GM23248 (cell line): ENCODE data around the gene KMT2B. TPM values are rescaled to one million over a fixed set of nuclear protein-coding genes. Genes with fewer than 3 reads are reported as not detected.

Source experiments
- DNase-seq: peaks from one replicate; pipeline ENCODE4 v3.0.0-alpha.2; 2015
- H2AFZ ChIP-seq: fragments of 200-600 bp; sonication (generic); 2 replicates; pipeline ENCODE4 v1.6.1; 2016; ENCODE audit warnings: antibody characterized with exemption
- H3F3A ChIP-seq: fragments of 200-600 bp; sonication (generic); 2 replicates; pipeline ENCODE4 v1.6.1; 2016; ENCODE audit warnings: mild to moderate bottlenecking, antibody characterized with exemption, mixed run types; ENCODE audit not compliant: insufficient read depth
- H3K27ac ChIP-seq: fragments of 200-600 bp; sonication (generic); 2 replicates; pipeline ENCODE4 v1.5.1; 2016; ENCODE audit warnings: mild to moderate bottlenecking
- H3K27me3 ChIP-seq: fragments of 200-600 bp; sonication (generic); replicated peaks from 2 replicates; pipeline ENCODE4 v1.6.1; 2016; ENCODE audit warnings: mild to moderate bottlenecking; ENCODE audit not compliant: insufficient read depth
- H3K36me3 ChIP-seq: fragments of 200-600 bp; sonication (generic); 2 replicates; pipeline ENCODE4 v1.6.1; 2016; ENCODE audit warnings: low read depth, mild to moderate bottlenecking
- H3K4me1 ChIP-seq: fragments of 200-600 bp; sonication (generic); 2 replicates; pipeline ENCODE4 v1.6.1; 2016; ENCODE audit warnings: mild to moderate bottlenecking; ENCODE audit not compliant: insufficient read depth
- H3K4me2 ChIP-seq: fragments of 200-600 bp; sonication (generic); one replicate; pipeline ENCODE4 v1.6.1; 2016; ENCODE audit warnings: mild to moderate bottlenecking; ENCODE audit not compliant: unreplicated experiment
- H3K4me3 ChIP-seq: fragments of 200-600 bp; sonication (generic); 2 replicates; pipeline ENCODE4 v1.5.1; 2016; ENCODE audit warnings: mild to moderate bottlenecking
- H3K79me2 ChIP-seq: fragments of 200-600 bp; sonication (generic); 2 replicates; pipeline ENCODE4 v1.6.1; 2016; ENCODE audit warnings: mild to moderate bottlenecking; ENCODE audit not compliant: insufficient read depth
- H3K9ac ChIP-seq: fragments of 200-600 bp; sonication (generic); 2 replicates; pipeline ENCODE4 v1.6.1; 2016; ENCODE audit warnings: mild to moderate bottlenecking
- H3K9me2 ChIP-seq: fragments of 200-600 bp; sonication (generic); 2 replicates; pipeline ENCODE4 v1.6.1; 2016; ENCODE audit warnings: mixed run types, mild to moderate bottlenecking, moderate library complexity; ENCODE audit not compliant: insufficient read depth
- H3K9me3 ChIP-seq: fragments of 200-600 bp; sonication (generic); one replicate; pipeline ENCODE4 v1.6.1; 2017; ENCODE audit warnings: low read depth
- H4K20me1 ChIP-seq: fragments of 200-600 bp; sonication (generic); 2 replicates; pipeline ENCODE4 v1.6.0; 2016; ENCODE audit not compliant: insufficient read depth
- EZH2 ChIP-seq: fragments of 200-600 bp; sonication (generic); IDR thresholded peaks from 2 replicates; pipeline ENCODE4 v1.6.1; 2018; ENCODE audit warnings: antibody characterized with exemption, mild to moderate bottlenecking; ENCODE audit not compliant: insufficient read depth, poor library complexity, severe bottlenecking
- EZH2phosphoT487 ChIP-seq: fragments of 200-600 bp; sonication (generic); IDR thresholded peaks from 2 replicates; pipeline ENCODE4 v1.6.1; 2018; ENCODE audit warnings: antibody characterized with exemption, moderate library complexity, mild to moderate bottlenecking, low read depth; ENCODE audit not compliant: insufficient read depth
- WGBS, 2 experiments: methylation state at CpG; one replicate each; pipeline ENCODE4 v1.1.6; 2015 to 2017; ENCODE audit warnings: low lambda C conversion rate in 2 of 2, low coverage in 1 of 2; ENCODE audit errors: missing lambda C conversion rate in 2 of 2; 5-methylcytosine and 5-hydroxymethylcytosine counted together
- in situ Hi-C: fragments of 300-500 bp; cut with MboI; formaldehyde crosslinking; loops from 2 replicates; pipeline ENCODE4 v1.15.0; 2020
- polyA plus RNA-seq: library from polyadenylated mRNA; unstranded; fragments of >200 nt; fragmentation: Nextera tagmentation; extraction: Ambion mirVana; gene quantifications from 2 replicates; pipeline ENCODE4 v1.2.1, GENCODE V29; 2016
- total RNA-seq: library from RNA; depleted of rRNA; stranded (reverse); fragments of >200 nt; shearing (Covaris generic); gene quantifications from 2 replicates; pipeline ENCODE4 v1.2.3, GENCODE V29; 2014

Gene KMT2B
- total and polyA plus RNA-seq, 2 experiments from 2014 or later, result 4.1 to 7.5 TPM

DNA sequence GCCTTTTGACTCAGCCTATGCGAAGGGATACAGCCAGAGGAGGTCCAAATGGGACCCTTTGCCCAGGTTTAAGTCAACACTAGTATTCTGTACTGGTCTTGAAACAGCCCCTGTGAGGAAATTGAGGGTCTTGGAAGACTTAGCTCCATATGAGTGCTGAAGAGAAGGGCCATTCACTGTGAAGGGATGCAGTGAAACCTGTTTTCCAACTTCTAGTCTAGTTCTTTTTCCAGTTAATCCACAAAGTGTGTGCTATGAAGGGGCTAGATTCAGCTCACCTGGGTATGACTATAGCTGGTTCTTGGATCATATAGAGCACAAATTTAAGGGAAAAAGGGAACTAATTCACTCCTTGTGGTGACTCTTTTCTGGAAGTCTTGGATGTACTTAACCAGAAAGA, 9.4 kb upstream of the KMT2B start:
- no peaks in the 10 kb centered on the region for H3F3A ChIP-seq
- H3K9me2 ChIP-seq, result no peaks in the 10 kb centered on the region
- no peaks in the 10 kb centered on the region for H3K36me3 ChIP-seq
- no peaks in the 10 kb centered on the region for H4K20me1 ChIP-seq
- H3K4me1 ChIP-seq, result no peaks in the 10 kb centered on the region
- H3K79me2 ChIP-seq, result no peaks in the 10 kb centered on the region
- TF ChIP-seq EZH2 (no peak), EZH2phosphoT487 (no peak)
- H3K9ac ChIP-seq, result no peak overlapping the region
- no peak overlapping the region for H3K27ac ChIP-seq
- H3K27me3 ChIP-seq, result no peaks in the 10 kb centered on the region; the same call in 1 of the 2 replicates
- no peak overlapping the region for H2AFZ ChIP-seq
- whole genome bisulfite sequencing, 2 experiments, result 50 to 64% methylated on average over 1 of the region's 1 CpG
- H3K9me3 ChIP-seq, result no peaks in the 10 kb centered on the region
- DNase-seq, result no peak
- no peak overlapping the region for H3K4me2 ChIP-seq
- H3K4me3 ChIP-seq, result no peak overlapping the region
- in situ Hi-C loops, result no loop called here

DNA sequence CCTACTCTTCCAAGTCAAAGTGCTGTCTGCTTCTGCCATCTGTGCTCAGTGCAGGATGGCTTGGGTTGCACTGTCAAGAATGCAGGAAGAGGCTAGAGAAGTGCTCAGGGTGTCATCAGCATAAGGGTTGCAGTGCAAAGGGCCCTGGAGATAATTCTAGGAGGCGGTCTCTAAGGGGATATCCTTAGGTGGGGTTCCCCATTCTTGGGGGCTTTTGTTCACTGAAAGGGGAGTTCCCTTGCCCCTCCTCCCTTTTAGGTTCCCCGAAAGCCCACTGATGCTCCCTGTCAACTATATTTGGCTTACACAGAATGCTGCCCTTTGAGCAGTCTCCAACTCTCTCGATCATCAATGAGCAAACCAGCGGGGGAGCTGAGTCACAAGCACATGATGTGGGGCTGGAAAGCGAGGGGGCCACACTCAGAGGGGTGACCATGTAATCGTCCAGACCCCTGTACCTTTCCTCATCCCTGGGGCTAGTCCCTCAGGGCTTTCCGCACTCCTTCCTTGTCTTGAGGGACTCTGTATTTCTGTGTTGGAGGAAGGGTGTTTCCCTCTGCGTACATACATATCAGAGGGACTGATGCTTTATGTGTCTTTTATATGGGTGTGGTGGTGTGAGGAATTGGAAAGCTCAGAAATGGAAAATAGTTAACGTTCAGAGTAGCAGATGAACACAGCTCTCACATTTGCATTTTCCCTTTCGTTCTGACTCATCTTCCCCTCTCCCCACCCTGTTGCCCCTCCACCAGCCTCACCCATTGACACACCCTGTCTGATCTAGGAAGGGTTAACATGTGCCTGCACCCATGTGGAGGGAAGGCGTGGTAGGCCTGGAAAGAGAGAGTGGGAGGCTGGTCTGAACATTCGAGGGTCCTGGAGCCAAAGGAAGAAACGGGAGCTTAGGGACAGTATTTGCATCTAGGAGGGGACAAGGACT, 6.7 kb upstream of the KMT2B start:
- H3K9ac ChIP-seq, result no peak overlapping the region
- no peaks in the 10 kb centered on the region for H3K4me1 ChIP-seq
- H3F3A ChIP-seq, result no peaks in the 10 kb centered on the region
- H3K79me2 ChIP-seq, result 0 out of 2 replicates have a peak, but pooled peaks cover 9% of the 10 kb centered on the region
- H3K9me2 ChIP-seq, result no peaks in the 10 kb centered on the region
- no peaks in the 10 kb centered on the region for H3K36me3 ChIP-seq
- H3K27ac ChIP-seq, result no peak overlapping the region
- in situ Hi-C loops, result no loop called here
- no peak overlapping the region for H2AFZ ChIP-seq
- no peaks in the 10 kb centered on the region for H3K9me3 ChIP-seq
- no peak overlapping the region for H3K4me3 ChIP-seq
- TF ChIP-seq EZH2 (no peak), EZH2phosphoT487 (no peak)
- no peak overlapping the region for H3K4me2 ChIP-seq
- no peaks in the 10 kb centered on the region for H4K20me1 ChIP-seq
- no peaks in the 10 kb centered on the region; the same call in 1 of the 2 replicates for H3K27me3 ChIP-seq
- peak; percentile 16 for DNase-seq
- WGBS, 2 experiments, result 42% methylated on average over 13 of the region's 13 CpGs

DNA sequence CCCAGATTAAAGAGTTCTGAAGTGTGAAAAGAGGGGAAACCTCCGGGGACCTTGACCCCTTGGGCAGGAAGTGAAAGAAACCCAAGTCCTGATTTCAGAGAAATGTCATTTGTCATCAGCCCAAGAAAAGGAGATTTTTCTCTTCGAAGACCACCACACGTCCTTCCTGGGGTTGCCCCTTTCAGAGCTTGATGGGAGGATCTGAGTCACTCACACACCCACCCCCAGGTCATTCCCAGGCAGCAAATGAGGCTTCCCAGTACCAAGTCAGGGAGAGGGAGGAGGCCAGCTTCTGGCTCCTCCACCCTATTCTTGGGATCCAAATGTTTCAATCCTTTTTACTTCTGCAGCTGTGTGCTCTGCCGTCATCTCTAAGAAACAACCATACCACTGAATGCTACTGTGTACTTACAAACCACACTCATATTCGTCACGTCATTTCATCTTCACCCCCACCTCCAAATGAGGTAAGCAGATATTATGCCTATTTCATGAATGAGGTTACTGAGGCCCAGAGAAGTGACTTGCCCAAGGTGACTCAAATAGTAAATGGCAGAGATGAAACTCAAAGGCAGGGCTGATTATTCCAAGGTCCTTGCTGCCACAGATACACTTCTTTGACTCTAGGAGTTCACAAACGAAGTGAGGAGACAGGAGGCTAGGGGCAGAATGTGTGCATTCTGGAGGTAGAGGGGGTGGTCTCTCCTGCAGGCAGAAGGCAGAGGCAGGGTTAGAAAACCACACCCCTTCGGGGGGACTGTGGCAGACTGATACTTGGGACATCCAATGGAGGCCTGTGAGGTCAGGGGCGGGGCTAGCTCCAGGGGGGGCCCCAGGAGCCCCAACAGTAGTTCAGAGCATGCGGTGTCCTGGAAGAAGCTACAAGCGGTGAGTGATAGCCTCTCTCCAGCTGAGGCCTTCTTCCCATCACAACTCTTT, 5.0 kb upstream of the KMT2B start:
- H3K4me3 ChIP-seq, result no peak overlapping the region
- H4K20me1 ChIP-seq, result no peaks in the 10 kb centered on the region
- 0 out of 2 replicates have a peak, but pooled peaks cover 9% of the 10 kb centered on the region for H3K79me2 ChIP-seq
- H3K27ac ChIP-seq, result no peak overlapping the region
- no peak for DNase-seq
- WGBS, 2 experiments, result 66 to 69% methylated on average over 11 of the region's 11 CpGs
- H3K36me3 ChIP-seq, result no peaks in the 10 kb centered on the region
- TF ChIP-seq EZH2, result no peak
- TF ChIP-seq EZH2phosphoT487, result no peak
- no peaks in the 10 kb centered on the region for H3K9me2 ChIP-seq
- H3K9me3 ChIP-seq, result no peaks in the 10 kb centered on the region
- no peak overlapping the region for H3K4me2 ChIP-seq
- no peak overlapping the region for H2AFZ ChIP-seq
- H3K9ac ChIP-seq, result no peak overlapping the region
- in situ Hi-C loops, result no loop called here
- no peaks in the 10 kb centered on the region; the same call in 1 of the 2 replicates for H3F3A ChIP-seq
- H3K4me1 ChIP-seq, result no peaks in the 10 kb centered on the region
- H3K27me3 ChIP-seq, result no peaks in the 10 kb centered on the region; the same call in 1 of the 2 replicates

- Histone ChIP-seq H3F3A (no peaks in the 10 kb centered on the region; the same call in 1 of the 2 replicates), H3K27me3 (no peaks in the 10 kb centered on the region; the same call in 1 of the 2 replicates), H3K9me3 (no peaks in the 10 kb centered on the region), H3K9ac (no peak overlapping the region), H4K20me1 (no peaks in the 10 kb centered on the region), H3K27ac (no peak overlapping the region), H3K4me3 (no peak overlapping the region), H3K79me2 (peaks cover 12% of the 10 kb centered on the region), H3K9me2 (no peaks in the 10 kb centered on the region), H2AFZ (no peak overlapping the region), H3K4me2 (no peak overlapping the region), H3K4me1 (no peaks in the 10 kb centered on the region), H3K36me3 (no peaks in the 10 kb centered on the region)
- in situ Hi-C loops, result no loop called here
- DNase-seq, result no peak
- 39 to 41% methylated on average over 2 of the region's 2 CpGs for WGBS, 2 experiments
- no peak for TF ChIP-seq EZH2phosphoT487
- TF ChIP-seq EZH2, result no peak
These were observed 4.3 kb upstream of the KMT2B start for GRCh38 chr19:35713506-35713850.
